ENCODE data around the gene GIT2. TPM values are rescaled to one million over a fixed set of nuclear protein-coding genes. Genes with fewer than 3 reads are reported as not detected.

Gene GIT2
- total and polyA plus RNA-seq, 8 donors = 16.5 to 38.8 (median 30.0) TPM

DNA sequence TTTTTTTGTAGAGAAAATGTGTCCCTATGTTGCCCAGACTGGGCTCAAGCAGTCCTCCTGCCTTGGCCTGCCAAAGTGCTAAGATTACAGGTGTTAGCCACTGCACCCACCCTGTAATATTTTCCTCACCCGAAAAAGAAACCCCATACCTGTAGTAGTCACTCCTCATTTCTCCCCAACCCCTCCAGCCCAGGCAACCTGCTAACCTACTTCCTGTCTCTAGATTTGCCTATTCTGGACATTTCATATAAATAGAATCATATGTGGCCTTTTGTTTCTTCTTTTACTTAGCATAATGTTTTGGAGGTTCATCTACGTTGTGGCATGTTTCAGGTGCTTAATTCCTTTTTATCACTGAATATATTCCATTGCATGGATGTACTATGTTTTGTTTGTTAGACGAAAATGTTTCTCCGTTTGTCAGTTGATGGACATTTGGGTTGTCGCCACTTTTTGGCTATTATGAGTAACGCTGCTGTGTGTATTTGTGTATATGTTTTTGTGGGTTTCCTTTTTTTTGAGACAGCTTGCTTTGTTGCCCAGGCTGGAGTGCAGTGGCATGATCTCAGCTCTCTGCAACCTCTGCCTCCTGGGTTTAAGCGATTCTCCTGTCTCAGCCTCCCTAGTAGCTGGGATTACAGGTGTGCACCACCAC is 9.3 kb upstream of the GIT2 start:
- no peaks in the 10 kb centered on the region for H3K36me3 ChIP-seq
- no peak overlapping the region for H3K4me3 ChIP-seq
- ATAC-seq (no peak), DNase-seq (no peak), FAIRE-seq (no peak)
- H3K4me1 ChIP-seq = peaks cover 0 to 27% (median 0%) of the 10 kb centered on the region in 3 donors
- WGBS, 2 donors = 91 to 93% methylated on average over 7 of the region's 7 CpGs
- H3K27me3 ChIP-seq = no peaks in the 10 kb centered on the region
- TF ChIP-seq CTCF (IDR thresholded peaks at IDR 0.05) = no peak
- H3K27ac ChIP-seq = no peak overlapping the region
- no peaks in the 10 kb centered on the region for H3K9me3 ChIP-seq
- intact Hi-C loops (cut with DNase I) = no loop called here

GRCh38 chr12:110004598-110004997 is 8.4 kb upstream of the GIT2 start:
- intact Hi-C loops (cut with DNase I) = no loop called here
- Histone ChIP-seq H3K4me1 (peaks cover 0 to 30% (median 0%) of the 10 kb centered on the region in 3 donors), H3K4me3 (no peak overlapping the region), H3K36me3 (no peaks in the 10 kb centered on the region), H3K9me3 (no peaks in the 10 kb centered on the region), H3K27ac (no peak overlapping the region), H3K27me3 (no peaks in the 10 kb centered on the region)
- DNase-seq (no peak), ATAC-seq (no peak), FAIRE-seq (no peak)
- no peak for TF ChIP-seq CTCF (IDR thresholded peaks at IDR 0.05)
- WGBS, 2 donors = 72 to 80% methylated on average over 4 of the region's 4 CpGs

DNA sequence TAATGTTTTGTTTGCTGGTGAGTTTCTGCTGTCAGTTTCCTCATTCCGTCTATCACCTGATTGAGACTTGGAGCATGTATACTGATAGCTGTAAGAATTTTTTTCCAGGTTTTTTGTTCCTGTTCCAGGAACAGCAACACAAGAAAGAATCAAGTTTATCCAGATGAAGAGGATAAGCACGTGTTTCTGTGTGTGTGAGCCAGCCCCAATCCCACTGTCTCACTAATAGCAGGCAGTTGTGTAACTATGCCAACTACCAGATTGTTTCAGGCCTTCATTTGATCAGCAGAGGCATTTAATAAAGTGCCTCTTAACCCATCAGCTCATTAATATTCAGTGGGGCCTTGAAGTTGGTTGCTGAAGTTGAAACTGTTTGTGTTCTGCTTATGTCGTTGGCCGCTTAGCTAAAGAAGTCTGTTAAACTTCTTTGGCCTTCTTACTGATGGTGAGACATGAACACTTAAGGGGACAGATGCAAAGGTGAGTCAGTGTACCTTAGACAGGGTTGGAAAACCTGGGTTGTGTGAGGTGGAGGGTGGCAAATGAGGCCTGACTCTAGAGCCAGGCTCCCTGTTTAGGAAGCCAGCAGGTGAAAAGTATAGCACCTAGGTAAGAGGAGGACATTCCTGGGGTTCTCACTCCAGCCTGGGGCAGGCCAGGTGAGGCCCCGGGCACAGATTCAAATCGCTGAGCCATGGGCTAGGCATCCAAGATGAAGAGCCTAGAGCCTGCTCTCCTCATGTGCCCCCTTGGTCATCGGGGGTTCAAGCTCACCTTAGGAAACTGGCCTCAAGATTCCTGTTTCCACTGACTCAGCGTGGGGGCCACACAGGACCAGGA is 6.7 kb upstream of the GIT2 start:
- no peak overlapping the region for H3K4me3 ChIP-seq
- H3K27me3 ChIP-seq = no peaks in the 10 kb centered on the region
- ATAC-seq (peak in 2 of 4 donors; percentile 2 to 9), FAIRE-seq (no peak), DNase-seq (no peak)
- TF ChIP-seq CTCF (IDR thresholded peaks at IDR 0.05) = no peak
- intact Hi-C loops (cut with DNase I) = no loop called here
- 66% methylated on average over 8 of the region's 8 CpGs for WGBS, 2 donors
- H3K27ac ChIP-seq = peak overlapping the region in 2 of 4 donors; percentile 76 to 78
- peaks cover 0 to 33% (median 2%) of the 10 kb centered on the region in 3 donors for H3K4me1 ChIP-seq
- H3K36me3 ChIP-seq = no peaks in the 10 kb centered on the region
- no peaks in the 10 kb centered on the region for H3K9me3 ChIP-seq

DNA sequence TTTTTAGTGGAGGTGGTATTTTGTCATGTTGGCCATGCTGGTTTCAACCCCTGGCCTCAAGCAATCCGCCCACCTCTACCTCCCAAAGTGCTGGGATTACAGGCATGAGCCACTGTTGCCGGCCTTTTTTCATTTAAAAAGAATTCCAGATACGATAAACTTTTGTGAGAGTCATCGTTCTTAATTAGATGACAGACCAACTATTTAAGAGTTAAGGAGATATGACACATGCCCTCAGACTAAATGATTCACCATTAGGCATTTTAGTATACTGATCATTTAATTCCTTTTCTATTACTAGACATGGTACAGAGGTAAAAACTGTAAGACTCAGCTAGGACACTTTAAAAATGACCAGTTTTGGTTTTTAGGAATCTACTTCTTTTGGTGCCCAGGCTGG is 5.4 kb upstream of the GIT2 start:
- no peaks in the 10 kb centered on the region for H3K27me3 ChIP-seq
- DNase-seq (no peak), FAIRE-seq (no peak), ATAC-seq (no peak)
- H3K36me3 ChIP-seq = no peaks in the 10 kb centered on the region
- peaks cover 0 to 34% (median 2%) of the 10 kb centered on the region in 3 donors for H3K4me1 ChIP-seq
- peak overlapping the region in 2 of 4 donors; percentile 76 to 78 for H3K27ac ChIP-seq
- 89 to 92% methylated on average over 4 of the region's 4 CpGs for WGBS, 2 donors
- H3K4me3 ChIP-seq = no peak overlapping the region
- no peak for TF ChIP-seq CTCF (IDR thresholded peaks at IDR 0.05)
- intact Hi-C loops (cut with DNase I) = no loop called here
- no peaks in the 10 kb centered on the region for H3K9me3 ChIP-seq

Measured in pancreas (tissue), 10 donors.